GM21825 (cell line): ENCODE measurements around the gene SNX9.
"Not testable (repeated sequence)": the region's sequence is repeated elsewhere in the genome, so short reads cannot be mapped to it uniquely, and the experiment has no call there.

ENCODE experiments used
- ATAC-seq: cut with Tn5 transposase; IDR thresholded peaks from one replicate; pipeline ENCODE4 v1.9.1; 2021; ENCODE audit warnings: mild to moderate bottlenecking, moderate library complexity; ENCODE audit not compliant: unreplicated experiment

Gene SNX9

GRCh38 chr6:157909282-157909664 lies 86.2 kb downstream of the SNX9 start:
- no peak for ATAC-seq

- no peak for ATAC-seq
Observed at GRCh38 chr6:157911278-157911677, 88.2 kb downstream of the SNX9 start.

- no peak for ATAC-seq
Observed at GRCh38 chr6:157911786-157912185, 88.7 kb downstream of the SNX9 start.

GRCh38 chr6:157912326-157912725 lies 89.3 kb downstream of the SNX9 start:
- no peak for ATAC-seq

- no peak for ATAC-seq
Observed at GRCh38 chr6:157921685-157922367, 98.8 kb downstream of the SNX9 start.

- ATAC-seq, result no peak
Observed at GRCh38 chr6:157925771-157926170, 102.7 kb downstream of the SNX9 start.

GRCh38 chr6:157927011-157927410 lies 104.0 kb downstream of the SNX9 start:
- ATAC-seq, result no peak

- ATAC-seq, result no peak
Observed at GRCh38 chr6:157928428-157928827, 105.4 kb downstream of the SNX9 start.

GRCh38 chr6:157929076-157929475 lies 106.0 kb downstream of the SNX9 start:
- no peak for ATAC-seq

GRCh38 chr6:157929765-157930319 lies 106.8 kb downstream of the SNX9 start:
- ATAC-seq, result no peak

- ATAC-seq, result no peak
Observed at GRCh38 chr6:157935786-157936185, 112.7 kb downstream of the SNX9 start.

- ATAC-seq, result no peak
Observed at GRCh38 chr6:157937318-157937717, 114.3 kb downstream of the SNX9 start.

GRCh38 chr6:157937916-157938315 lies 114.9 kb downstream of the SNX9 start:
- no peak for ATAC-seq

- ATAC-seq, result not testable (repeated sequence)
Observed at GRCh38 chr6:157940375-157941036, 117.5 kb downstream of the SNX9 start.

GRCh38 chr6:157941101-157941863 lies 118.2 kb downstream of the SNX9 start:
- ATAC-seq, result no peak

- no peak for ATAC-seq
Observed at GRCh38 chr6:157942351-157942750, 119.3 kb downstream of the SNX9 start.

- ATAC-seq, result no peak
Observed at GRCh38 chr6:157943249-157943963, 120.4 kb downstream of the SNX9 start.

GRCh38 chr6:157943964-157944283 lies 120.9 kb downstream of the SNX9 start:
- ATAC-seq, result no peak

GRCh38 chr6:157944983-157945931 lies 122.2 kb downstream of the SNX9 start:
- no peak for ATAC-seq

- ATAC-seq, result no peak
Observed at GRCh38 chr6:157946053-157946617, 123.1 kb downstream of the SNX9 start.
